Epidermal melanocyte (primary cell): ENCODE data around the gene KIF20B.

Source experiments
- DNase-seq: peaks from one replicate; pipeline ENCODE4 v3.0.0; 2011; ENCODE audit warnings: low spot score; ENCODE audit not compliant: insufficient read length

The KIF20B gene, protein sequence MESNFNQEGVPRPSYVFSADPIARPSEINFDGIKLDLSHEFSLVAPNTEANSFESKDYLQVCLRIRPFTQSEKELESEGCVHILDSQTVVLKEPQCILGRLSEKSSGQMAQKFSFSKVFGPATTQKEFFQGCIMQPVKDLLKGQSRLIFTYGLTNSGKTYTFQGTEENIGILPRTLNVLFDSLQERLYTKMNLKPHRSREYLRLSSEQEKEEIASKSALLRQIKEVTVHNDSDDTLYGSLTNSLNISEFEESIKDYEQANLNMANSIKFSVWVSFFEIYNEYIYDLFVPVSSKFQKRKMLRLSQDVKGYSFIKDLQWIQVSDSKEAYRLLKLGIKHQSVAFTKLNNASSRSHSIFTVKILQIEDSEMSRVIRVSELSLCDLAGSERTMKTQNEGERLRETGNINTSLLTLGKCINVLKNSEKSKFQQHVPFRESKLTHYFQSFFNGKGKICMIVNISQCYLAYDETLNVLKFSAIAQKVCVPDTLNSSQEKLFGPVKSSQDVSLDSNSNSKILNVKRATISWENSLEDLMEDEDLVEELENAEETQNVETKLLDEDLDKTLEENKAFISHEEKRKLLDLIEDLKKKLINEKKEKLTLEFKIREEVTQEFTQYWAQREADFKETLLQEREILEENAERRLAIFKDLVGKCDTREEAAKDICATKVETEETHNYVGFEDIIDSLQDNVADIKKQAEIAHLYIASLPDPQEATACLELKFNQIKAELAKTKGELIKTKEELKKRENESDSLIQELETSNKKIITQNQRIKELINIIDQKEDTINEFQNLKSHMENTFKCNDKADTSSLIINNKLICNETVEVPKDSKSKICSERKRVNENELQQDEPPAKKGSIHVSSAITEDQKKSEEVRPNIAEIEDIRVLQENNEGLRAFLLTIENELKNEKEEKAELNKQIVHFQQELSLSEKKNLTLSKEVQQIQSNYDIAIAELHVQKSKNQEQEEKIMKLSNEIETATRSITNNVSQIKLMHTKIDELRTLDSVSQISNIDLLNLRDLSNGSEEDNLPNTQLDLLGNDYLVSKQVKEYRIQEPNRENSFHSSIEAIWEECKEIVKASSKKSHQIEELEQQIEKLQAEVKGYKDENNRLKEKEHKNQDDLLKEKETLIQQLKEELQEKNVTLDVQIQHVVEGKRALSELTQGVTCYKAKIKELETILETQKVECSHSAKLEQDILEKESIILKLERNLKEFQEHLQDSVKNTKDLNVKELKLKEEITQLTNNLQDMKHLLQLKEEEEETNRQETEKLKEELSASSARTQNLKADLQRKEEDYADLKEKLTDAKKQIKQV (N-terminal part only)

DNA sequence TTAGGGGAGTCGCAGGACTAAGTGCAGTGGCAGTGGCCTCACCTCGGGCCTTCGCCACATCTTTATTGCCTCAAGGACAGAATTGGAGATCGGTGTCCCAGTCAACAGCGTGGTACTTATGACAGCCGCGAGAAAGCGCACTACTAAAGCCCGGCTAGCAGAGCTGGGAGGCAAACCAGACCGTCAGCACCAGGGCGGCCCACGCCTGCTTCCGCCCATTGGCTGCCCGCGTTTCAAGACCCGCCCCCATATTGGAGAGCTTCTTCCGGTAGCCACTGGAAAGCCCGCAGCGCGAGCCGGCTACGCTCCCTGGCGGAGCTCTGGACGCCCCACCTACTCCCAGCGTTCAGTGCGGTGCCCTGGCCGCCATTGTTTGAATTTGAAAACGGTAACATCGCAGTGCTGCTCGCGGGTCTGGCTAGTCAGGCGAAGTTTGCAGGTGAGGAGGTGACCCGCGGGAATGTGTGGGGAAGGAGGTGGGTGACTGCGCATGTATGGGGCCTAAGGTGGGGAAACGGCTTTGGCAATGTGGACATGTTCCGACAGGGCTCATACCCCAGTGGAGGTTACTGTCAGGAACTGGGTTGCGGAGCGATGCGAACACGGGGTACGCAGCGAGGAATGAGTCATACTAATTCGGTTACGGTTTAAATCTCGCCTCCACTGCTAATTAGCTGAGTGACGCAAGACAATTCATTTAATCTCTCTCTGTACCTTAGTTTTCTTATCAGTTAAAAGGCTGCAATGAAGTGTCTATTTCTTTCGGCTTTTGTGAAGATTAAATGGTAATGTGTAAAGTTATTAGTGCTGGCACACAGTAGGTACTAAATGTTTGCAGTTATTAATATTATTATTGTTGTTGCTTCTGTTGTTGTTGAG, at the start of gene KIF20B:
TSS of gene KIF20B (plus strand) at position 349 of the 879 bp plus-strand sequence. CDS start 3,705 bp downstream, outside the sequence.
- peak; percentile 81 for DNase-seq

- DNase-seq = no peak
Observed at GRCh38 chr10:89651916-89652573, 49.3 kb upstream of the KIF20B start.

DNA sequence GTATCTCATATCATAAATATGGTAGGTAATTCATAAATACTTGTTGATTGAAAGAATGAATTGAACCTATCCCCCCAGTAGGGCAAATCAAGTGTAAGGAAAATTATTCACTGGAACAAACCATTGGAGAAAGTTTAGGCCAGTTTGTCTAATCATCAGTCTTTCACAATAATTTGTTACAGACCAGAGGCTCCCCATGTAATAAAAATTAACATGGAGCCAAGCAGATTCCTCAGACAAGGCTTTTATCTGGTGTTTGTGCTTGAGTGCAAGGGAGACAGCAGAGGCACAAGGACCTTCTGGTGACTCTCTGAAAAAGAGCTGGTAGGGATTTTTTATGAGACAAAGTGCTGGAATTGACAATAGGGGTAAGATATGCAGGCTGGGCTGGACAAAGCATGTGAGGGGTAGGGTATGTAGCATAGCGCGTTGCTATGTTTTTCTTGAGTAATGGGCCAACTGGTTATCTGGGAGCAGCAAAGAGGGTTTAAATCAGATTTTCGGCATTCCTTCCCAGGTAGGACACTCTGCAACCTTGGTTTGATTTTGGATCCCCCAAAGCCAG, 48.5 kb upstream of the KIF20B start:
- no peak for DNase-seq

GRCh38 chr10:89653410-89653869, 48.0 kb upstream of the KIF20B start:
- DNase-seq = no peak

DNA sequence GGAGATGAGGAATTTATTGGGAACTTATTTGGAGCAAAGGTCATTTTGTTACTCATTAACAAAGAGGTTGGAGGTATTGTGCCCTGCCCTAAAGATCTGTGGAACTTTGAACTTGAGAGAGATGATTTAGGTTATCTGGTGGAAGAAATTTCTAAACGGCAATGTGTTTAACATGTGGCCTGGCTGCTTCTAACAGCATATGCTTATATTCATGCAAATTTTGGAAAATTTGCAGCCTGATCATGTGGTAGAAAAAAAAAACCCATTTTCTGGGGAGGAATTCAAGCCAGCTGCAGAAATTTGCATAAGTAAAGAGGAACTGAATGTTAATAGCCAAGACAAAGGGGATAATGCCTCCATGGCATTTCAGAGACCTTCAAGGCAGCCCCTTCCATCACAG, 45.7 kb upstream of the KIF20B start:
- DNase-seq = no peak

GRCh38 chr10:89657302-89657701, 44.1 kb upstream of the KIF20B start:
- no peak for DNase-seq

GRCh38 chr10:89659143-89660131, 42.0 kb upstream of the KIF20B start:
- DNase-seq = no peak

GRCh38 chr10:89662596-89662995, 38.8 kb upstream of the KIF20B start:
- no peak for DNase-seq

- DNase-seq = no peak
Observed at GRCh38 chr10:89663144-89663543, 38.2 kb upstream of the KIF20B start.

DNA sequence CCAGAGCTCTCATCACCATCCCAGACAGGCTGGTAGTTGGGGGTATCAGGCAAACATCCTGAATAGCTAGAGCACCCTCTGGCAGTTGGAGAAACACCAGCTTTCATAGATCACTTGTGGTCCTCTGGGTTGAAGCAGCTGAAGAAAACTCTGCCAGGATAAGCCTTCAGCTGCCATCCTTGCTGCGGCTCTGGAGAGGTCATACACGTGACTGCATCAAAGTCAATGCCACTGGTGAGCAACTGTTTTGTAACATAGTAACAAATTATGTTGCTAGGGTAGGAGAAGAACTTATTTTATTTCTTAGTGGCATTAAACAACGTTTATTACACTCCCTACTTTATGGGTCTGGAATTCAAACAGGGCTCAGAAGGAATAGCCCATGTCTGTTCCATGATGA, 37.2 kb upstream of the KIF20B start:
- DNase-seq = no peak

GRCh38 chr10:89665302-89665701, 36.1 kb upstream of the KIF20B start:
- no peak for DNase-seq

DNA sequence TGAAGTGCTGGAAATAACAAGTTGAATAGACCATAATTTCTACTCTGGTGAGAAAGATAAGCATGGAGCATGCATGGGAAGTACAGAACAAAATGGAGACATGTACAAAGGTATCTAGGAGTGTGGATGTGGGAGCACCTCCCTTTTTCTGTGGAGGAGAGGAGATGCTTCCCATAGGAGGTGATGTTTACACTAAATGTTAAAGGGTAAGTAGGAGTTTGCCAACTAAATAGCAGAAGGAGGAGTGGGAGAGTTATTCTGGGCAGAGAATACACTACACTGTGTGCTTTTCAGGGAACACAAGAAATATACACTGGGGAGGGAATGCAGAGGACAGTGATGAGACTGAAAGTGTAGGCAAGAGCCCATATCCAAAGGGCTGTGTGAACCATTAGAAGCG, 35.3 kb upstream of the KIF20B start:
- DNase-seq = no peak

DNA sequence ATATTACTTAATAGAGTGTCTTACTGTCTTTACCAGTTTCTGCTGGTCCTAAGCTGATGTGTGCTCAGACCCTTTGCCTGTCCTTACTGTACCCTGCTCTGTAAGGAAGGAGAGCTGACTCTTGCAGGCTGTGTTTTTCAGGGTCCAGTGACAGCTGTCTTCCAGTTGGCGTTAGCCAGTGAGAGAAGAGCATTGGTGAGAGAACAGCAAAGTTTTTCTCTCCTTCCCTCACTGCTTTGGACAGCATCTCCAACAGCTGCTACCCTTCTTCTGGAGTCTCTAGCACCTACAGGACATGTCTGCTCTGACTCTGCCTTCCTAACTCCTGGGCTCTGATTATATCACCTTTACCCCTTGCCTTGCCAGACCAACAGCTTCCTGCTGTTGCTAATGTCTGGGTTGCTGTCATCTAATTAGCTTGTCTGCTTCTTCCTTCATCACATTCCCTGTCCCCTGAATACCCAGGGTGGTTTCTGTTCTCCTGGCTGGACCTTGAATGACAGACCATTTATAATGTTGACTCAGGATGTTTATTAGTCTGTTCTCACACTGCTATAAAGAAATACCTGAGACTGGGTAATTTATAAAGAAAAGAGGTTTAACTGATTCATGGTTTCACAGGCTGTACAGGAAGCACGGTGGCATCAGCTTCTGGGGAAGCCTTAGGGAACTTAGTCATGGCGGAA, 32.9 kb upstream of the KIF20B start:
- no peak for DNase-seq

GRCh38 chr10:89669985-89670384, 31.4 kb upstream of the KIF20B start:
- no peak for DNase-seq

GRCh38 chr10:89670926-89671325, 30.5 kb upstream of the KIF20B start:
- DNase-seq = no peak

- no peak for DNase-seq
Observed at GRCh38 chr10:89677341-89677740, 24.0 kb upstream of the KIF20B start.

DNA sequence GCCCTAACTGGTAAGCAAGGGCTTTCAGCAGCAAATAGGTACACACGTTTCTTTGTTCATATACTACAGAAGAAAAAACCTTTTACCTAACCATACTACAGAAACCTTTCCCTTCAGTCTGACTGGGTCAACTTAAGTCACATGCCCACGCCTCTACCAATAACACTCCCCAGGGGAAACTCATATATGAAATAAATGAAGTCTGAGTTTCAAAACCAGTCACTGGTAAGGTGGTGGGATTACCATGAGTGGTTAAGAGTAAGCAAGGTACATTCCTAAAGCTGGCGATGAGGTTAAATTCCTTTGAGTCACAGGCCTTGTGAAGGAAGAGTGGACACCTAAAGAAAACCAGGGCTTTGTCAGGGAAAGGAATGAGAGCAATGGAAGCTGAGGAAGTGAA, 21.4 kb upstream of the KIF20B start:
- DNase-seq = no peak

- no peak for DNase-seq
Observed at GRCh38 chr10:89683883-89684282, 17.5 kb upstream of the KIF20B start.
